Esophagus squamous epithelium (tissue), 4 donors: ENCODE measurements around the gene HOXA13.

Experiments
- POLR2A ChIP-seq, 4 donors: fragments of 450-650 bp; IDR thresholded peaks; one replicate each; pipeline ENCODE4 v1.6.1; 2017; ENCODE audit warnings: antibody characterized with exemption in 4 of 4, mild to moderate bottlenecking in 4 of 4, moderate library complexity in 3 of 4
- TF ChIP-seq, protein P1 (sequence below), 6 experiments: fragments of 450-650 bp in 4 of 6; fragments of 200-600 bp in 2 of 6; sonication (generic) in 2 of 6; IDR thresholded peaks; one replicate each; pipeline ENCODE4 v1.5.1; 2016 to 2019; ENCODE audit warnings: antibody characterized with exemption in 6 of 6, mild to moderate bottlenecking in 4 of 6, moderate library complexity in 4 of 6

DNA sequence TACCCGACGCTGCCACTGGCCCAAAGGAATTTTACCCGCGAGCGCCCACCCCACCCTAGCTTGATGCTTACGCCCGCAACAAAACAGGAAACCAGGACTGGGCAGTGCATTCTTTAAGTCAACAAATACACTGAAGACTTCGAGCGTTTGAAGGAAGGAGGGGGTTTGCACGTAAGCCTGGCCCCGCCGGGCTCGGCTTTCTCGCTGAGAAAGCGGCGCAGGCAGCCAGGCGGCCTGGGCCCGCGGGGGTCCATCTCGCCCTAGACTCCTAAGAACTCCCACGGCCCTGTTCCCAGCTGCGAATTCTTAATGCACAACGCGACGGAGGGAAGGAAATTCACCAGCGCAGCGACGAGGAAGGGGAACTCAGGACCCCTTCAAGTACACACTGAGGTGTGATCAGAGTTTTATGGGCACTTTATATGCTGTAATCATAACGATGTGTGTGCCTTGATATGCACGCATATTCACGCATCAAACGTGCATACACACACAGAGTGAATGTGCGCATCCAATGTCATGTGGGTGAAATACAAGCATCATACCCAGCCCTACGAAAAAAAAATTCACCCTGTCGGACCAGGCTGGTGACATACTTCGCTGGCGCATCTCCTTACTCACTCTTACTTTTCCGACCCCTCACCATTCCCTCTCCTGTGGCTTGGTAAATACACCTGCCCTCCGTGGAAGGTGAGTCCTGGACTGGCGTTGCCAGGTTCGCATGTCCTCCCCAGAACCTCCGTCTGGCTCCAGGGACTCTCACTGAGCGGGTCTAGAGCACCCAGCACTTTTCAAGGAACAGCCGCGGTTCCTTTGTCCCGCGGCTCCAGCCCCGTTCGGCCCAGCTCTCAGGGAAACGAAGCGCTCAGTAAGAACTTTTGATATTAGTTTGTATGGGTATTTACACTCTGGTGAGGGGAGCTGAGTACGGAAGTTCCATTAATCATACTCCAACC is 5.7 kb upstream of the HOXA13 start:
- no peak for TF ChIP-seq POLR2A (IDR thresholded peaks at IDR 0.05)
- TF ChIP-seq, protein P1, sequence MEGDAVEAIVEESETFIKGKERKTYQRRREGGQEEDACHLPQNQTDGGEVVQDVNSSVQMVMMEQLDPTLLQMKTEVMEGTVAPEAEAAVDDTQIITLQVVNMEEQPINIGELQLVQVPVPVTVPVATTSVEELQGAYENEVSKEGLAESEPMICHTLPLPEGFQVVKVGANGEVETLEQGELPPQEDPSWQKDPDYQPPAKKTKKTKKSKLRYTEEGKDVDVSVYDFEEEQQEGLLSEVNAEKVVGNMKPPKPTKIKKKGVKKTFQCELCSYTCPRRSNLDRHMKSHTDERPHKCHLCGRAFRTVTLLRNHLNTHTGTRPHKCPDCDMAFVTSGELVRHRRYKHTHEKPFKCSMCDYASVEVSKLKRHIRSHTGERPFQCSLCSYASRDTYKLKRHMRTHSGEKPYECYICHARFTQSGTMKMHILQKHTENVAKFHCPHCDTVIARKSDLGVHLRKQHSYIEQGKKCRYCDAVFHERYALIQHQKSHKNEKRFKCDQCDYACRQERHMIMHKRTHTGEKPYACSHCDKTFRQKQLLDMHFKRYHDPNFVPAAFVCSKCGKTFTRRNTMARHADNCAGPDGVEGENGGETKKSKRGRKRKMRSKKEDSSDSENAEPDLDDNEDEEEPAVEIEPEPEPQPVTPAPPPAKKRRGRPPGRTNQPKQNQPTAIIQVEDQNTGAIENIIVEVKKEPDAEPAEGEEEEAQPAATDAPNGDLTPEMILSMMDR (IDR thresholded peaks at IDR 0.05): no peak
